Endometrial microvascular endothelial cells (primary cell): ENCODE measurements around the gene CPA1. TPM values are rescaled to one million over a fixed set of nuclear protein-coding genes. Genes with fewer than 3 reads are reported as not detected.

Experiments
- in situ Hi-C: cut with HindIII; loops from 2 replicates; pipeline ENCODE4 v1.10.0; 2017; ENCODE audit warnings: low sequenced_read_pairs, low pct_unique_long_range_greater_than_20kb; ENCODE audit errors: inconsistent ontology term
- total RNA-seq: library from RNA; depleted of rRNA; stranded (reverse); fragments of >200 nt; gene quantifications from one replicate; pipeline ENCODE4 v1.2.3, GENCODE V29; 2015; ENCODE audit errors: inconsistent ontology term

CPA1 gene
- total RNA-seq: not detected

GRCh38 chr7:130379921-130380860, at the start of gene CPA1:
Gene CPA1 (plus strand): TSS chr7:130380494. CDS start chr7:130380521, 27 bp downstream.
- in situ Hi-C loops: no loop called here

DNA sequence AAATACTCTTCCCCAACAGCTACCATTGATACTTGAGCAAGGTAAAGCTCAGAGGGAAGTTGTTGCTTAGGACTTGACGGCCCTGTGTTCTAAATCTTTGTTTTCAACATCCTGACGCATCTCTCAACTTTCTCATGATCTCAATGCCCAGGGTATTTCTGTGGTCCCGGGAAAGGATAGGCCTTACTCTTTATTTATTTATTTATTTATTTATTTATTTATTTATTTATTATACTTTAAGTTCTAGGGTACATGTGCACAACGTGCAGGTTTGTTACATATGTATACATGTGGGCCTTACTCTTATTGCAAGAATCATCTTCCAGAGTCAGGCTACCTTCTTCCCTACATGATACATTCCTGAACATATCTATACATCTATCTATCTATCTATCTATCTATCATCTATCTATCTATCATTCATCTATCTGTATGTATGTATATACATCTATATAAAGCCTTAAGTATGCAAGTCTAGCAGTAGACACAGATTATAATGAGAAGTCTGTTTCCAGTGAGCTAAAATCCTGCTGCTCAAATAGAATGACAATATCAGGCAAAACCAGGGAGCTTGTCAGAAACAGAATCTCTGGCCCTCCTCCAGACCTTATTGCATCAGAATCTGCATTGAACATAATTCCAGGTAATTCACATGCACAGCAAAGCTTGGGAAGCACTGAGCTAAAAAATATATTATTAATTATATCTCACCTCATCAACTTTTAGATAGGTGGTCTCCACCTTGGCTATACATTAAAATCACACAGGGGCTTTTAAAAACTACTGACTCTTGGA, 47.8 kb upstream of the CPA1 start:
- in situ Hi-C loops: no loop called here

GRCh38 chr7:130333832-130334231, 46.5 kb upstream of the CPA1 start:
- in situ Hi-C loops: no loop called here

- in situ Hi-C loops: no loop called here
Observed at GRCh38 chr7:130334274-130334673, 46.0 kb upstream of the CPA1 start.

- in situ Hi-C loops: no loop called here
Observed at GRCh38 chr7:130337410-130337971, 42.8 kb upstream of the CPA1 start.

GRCh38 chr7:130338233-130338632, 42.1 kb upstream of the CPA1 start:
- in situ Hi-C loops: no loop called here

DNA sequence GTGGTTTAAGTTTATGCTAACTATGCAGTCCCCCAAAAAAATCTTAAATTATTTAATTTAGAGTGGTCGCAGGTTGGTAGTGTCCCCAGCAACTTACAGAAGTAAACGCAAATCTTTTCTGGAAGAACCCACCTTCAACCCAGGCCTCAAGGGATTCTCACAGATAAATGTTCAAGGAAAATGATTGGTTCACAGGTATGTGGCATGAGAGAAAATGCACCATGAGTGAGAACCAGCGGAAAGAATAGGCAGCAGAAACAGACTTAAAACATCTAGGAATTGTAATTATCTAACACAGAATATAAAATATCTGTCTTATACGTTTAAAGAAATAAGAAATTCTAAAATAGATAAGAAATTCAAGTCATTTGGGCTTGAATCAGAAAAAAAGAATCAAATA, 38.4 kb upstream of the CPA1 start:
- in situ Hi-C loops: no loop called here

GRCh38 chr7:130342701-130343380, 37.5 kb upstream of the CPA1 start:
- in situ Hi-C loops: no loop called here

- in situ Hi-C loops: no loop called here
Observed at GRCh38 chr7:130344271-130344866, 35.9 kb upstream of the CPA1 start, which contains the start of gene CPA5. Gene CPA5 (plus strand): TSS chr7:130344816. CDS start chr7:130346486, 1,670 bp downstream.

DNA sequence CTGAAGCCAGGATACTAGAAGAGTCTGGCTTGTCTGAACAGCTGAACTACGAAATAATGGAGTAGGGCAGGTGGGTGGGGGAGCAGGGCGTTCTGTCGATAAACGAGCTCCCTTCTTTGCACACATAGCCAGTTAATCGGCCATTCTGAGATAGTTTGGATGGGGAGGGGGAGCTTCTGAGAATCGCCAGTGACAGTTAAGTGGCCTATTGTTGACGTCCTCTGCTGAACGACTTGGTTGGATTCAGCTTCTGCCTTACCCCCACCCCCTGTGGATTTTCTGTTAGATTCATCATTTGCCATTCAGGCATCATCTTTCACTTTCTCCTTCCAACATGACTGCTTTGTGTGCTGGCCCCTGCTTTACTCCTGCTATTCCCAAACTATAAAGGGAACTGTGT, 35.2 kb upstream of the CPA1 start:
- in situ Hi-C loops: no loop called here

GRCh38 chr7:130345725-130346124, 34.6 kb upstream of the CPA1 start:
- in situ Hi-C loops: no loop called here

GRCh38 chr7:130346177-130346905, 34.0 kb upstream of the CPA1 start:
- in situ Hi-C loops: no loop called here

- in situ Hi-C loops: no loop called here
Observed at GRCh38 chr7:130346941-130347340, 33.4 kb upstream of the CPA1 start.

DNA sequence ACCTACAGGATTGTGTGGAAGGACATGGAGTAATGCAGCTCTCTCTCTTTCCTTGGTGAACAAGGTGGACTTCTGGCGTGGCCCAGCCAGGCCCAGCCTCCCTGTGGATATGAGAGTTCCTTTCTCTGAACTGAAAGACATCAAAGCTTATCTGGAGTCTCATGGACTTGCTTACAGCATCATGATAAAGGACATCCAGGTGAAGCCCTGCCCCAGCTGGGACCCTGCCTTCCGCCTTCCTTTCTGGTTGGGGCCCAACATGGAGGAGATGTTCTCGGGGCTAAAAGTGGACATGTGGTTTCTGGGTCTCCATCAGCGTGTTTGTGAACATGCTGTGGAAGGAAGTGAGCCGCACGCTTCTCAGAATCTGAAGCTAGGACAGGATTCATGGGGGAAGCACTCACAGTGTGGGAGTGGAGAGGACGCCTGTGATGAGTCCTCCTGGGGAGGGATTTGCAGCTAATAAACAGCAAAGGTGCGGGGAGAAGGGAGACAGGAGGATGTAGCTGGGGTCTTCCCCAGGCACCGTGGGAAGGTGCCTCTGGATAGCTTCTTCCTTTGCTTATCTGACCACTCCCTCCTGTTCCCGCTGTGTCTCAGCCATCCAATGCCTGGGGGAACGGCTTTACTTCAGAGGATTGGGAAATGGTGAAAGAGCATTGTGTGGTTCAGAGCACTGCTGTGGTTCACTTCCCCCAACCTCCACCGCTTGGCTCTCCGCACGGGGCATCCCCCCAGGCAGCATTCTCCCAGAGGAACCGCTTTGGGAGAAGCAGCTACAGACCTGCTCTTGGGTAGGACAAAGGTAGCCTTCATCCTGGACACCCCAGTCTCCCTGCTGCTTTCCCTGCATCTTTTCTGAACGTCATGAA, 30.1 kb upstream of the CPA1 start:
- in situ Hi-C loops: no loop called here

DNA sequence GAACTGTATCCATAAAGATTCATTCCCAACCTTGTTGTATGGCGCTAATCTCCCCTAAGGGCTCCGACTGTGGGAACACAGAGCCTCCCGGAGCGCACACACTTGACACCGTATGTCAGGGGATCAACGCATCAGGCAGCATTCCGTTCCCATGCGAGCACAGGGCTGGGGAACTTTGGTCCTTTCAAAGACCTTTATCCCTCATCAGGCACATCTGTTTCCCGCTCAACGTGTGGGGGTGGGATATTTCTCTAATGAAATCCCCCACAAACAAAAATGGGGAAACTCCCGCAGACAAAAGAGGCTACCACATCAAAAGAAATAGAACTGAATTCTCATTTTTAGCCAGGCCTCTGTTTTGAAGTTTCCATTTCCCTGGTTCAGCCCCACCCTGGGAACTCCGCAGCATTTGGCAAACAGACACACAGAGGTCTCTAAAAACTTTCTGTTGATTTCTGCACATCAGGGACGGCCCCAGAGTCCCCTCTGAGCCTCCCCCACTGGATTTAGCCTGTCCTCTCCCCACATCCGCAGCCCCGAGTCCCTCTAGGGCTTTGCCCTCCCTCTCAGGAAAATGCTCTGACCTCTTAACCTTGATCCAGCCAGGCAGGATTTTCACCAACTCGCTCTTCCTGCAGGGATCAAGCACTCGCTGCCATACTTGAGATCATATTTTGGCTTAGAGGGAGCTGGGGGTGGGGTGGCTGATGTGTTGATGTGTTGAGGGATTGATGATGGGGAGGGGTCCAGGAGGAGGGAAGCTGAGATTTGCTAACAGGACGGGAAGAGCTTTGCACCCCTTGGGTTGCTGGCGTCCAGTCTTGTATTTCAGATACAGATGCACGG, 29.1 kb upstream of the CPA1 start:
- in situ Hi-C loops: no loop called here

- in situ Hi-C loops: no loop called here
Observed at GRCh38 chr7:130351791-130352090, 28.6 kb upstream of the CPA1 start.
